ENCODE results near the gene PLPPR4.

PLPPR4 gene

DNA sequence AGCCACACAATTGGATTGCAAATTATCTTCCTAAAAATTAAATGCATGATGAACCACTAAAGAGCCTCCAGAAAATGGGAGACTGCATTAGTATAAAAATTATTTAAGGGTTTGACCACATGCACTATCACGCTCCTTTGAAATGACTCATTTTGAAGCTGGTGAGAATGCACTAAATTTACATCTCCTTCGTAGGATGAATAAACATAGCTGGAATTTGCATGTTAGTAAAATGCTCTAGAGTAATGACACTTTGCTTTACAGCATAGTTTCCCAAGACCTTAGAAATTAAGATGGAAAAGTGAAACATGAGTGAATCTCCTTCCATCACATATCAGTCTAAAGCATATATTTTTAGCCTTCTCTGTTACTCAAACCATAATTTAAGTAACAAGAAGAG, 2.4 kb downstream of the PLPPR4 start:
- H3K4me3 ChIP-seq (ENCODE audit: low read length) = no peak overlapping the region
- TF ChIP-seq, protein P1, sequence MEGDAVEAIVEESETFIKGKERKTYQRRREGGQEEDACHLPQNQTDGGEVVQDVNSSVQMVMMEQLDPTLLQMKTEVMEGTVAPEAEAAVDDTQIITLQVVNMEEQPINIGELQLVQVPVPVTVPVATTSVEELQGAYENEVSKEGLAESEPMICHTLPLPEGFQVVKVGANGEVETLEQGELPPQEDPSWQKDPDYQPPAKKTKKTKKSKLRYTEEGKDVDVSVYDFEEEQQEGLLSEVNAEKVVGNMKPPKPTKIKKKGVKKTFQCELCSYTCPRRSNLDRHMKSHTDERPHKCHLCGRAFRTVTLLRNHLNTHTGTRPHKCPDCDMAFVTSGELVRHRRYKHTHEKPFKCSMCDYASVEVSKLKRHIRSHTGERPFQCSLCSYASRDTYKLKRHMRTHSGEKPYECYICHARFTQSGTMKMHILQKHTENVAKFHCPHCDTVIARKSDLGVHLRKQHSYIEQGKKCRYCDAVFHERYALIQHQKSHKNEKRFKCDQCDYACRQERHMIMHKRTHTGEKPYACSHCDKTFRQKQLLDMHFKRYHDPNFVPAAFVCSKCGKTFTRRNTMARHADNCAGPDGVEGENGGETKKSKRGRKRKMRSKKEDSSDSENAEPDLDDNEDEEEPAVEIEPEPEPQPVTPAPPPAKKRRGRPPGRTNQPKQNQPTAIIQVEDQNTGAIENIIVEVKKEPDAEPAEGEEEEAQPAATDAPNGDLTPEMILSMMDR (IDR thresholded peaks at IDR 0.05; ENCODE audit: insufficient read depth, low read depth, low read length, missing control alignments) = no peak
- peak; percentile 7 for DNase-seq (ENCODE audit: low read depth)

DNA sequence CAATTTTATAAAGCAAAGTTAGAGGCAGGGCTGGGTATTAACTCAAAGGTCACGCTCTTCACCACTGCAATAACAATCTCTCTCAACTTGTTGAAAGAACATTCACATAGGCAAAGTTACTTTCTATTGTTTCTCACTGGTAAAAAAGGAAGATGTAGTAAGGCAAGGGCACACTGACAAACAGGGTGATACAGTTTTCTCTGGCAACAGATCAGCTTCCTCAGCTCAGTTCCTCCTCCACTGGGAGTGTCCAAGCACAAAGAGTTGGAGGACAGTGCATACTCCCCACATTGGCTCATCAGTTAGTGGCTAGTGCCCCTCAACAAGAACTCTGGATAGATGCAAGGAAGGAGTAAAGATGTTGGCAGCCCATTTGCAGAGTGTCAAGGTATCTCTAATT, 3.7 kb downstream of the PLPPR4 start:
- H3K4me3 ChIP-seq (ENCODE audit: low read length) = no peak overlapping the region
- DNase-seq (ENCODE audit: low read depth) = no peak
- TF ChIP-seq, protein P1 (IDR thresholded peaks at IDR 0.05; ENCODE audit: insufficient read depth, low read depth, low read length, missing control alignments) = no peak

DNA sequence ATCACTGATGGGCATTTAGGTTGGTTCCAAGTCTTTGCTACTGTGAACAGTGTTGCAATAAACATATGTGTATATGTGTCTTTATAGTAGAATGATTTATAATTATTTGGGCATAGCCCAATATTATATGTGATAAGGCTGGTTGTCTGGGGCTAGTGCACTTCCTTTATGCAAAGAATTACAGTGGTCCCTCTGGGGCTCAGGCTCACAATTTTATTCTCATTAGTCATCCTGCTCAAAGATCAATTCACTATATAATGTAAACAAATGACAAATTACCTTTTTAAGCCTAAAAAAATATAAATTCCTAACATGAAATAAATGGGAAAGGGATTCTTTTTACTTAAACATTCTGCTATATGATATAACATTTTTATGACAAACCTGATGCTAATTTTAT, 5.0 kb downstream of the PLPPR4 start:
- no peak overlapping the region for H3K4me3 ChIP-seq (ENCODE audit: low read length)
- DNase-seq (ENCODE audit: low read depth) = no peak
- TF ChIP-seq, protein P1 (IDR thresholded peaks at IDR 0.05; ENCODE audit: insufficient read depth, low read depth, low read length, missing control alignments) = no peak

DNA sequence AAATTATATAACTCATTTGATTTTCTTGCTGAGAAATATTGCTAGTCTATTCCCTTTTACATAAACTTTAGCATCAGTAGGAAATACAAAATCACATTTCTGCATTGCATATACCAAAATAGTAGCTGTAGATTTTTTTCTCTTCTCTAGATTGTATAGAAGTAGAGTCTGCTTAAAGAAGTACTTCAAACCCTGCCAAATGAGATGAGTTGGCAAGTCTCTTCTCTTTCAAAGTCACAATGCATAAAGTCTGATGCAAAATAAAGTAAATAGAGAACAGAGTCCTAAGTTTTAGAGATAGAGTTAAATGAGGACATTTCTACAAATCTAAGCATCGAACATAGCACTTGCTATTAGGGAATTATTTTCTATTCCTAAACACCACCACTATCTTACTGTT, 6.4 kb downstream of the PLPPR4 start:
- DNase-seq (ENCODE audit: low read depth) = no peak
- TF ChIP-seq, protein P1 (IDR thresholded peaks at IDR 0.05; ENCODE audit: insufficient read depth, low read depth, low read length, missing control alignments) = no peak
- no peak overlapping the region for H3K4me3 ChIP-seq (ENCODE audit: low read length)

DNA sequence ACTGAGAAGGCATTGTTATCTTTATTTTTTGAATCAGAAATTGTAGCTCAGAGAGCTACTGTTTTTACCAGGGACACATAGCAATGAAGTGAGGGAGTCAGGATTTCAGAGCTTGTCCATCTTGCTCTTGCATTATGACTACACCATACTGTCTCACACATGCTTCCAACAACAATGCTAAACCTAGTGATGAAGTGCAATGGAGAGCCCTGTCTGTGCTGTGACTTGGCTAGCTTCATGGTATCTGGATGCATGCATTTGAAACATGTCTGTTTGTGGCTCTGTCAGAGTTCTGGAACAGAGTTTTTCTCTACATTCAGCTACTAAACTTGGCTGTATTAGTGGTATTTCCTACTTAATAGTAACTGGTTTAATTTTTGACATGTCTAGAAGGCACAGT, 7.0 kb downstream of the PLPPR4 start:
- TF ChIP-seq, protein P1 (IDR thresholded peaks at IDR 0.05; ENCODE audit: insufficient read depth, low read depth, low read length, missing control alignments) = no peak
- DNase-seq (ENCODE audit: low read depth) = no peak

DNA sequence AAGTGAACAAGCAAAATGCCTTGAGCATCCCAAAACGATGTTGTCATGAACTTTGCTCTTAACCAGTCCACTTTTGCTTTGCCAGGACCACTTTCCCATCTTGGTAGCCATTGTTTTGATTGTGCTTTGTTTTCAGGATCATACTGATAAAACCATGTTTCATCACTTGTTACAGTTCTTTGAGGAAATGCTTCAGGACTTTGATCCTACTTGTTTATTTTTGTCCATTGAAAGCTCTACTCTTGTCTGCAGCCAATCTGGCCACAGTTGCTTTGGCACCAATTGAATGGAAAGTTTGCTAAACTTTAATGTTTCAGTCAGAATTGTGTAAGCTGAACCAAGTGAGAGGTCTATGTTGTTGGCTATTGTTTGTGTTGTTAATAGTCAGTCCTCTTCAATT, 12.8 kb downstream of the PLPPR4 start:
- H3K4me3 ChIP-seq (ENCODE audit: low read length) = no peak overlapping the region
- TF ChIP-seq, protein P1 (IDR thresholded peaks at IDR 0.05; ENCODE audit: insufficient read depth, low read depth, low read length, missing control alignments) = no peak
- no peak for DNase-seq (ENCODE audit: low read depth)

More for the DNA sequence above, 7.0 kb downstream of the PLPPR4 start:
- H3K4me3 ChIP-seq (ENCODE audit: low read length) = no peak overlapping the region

DNA sequence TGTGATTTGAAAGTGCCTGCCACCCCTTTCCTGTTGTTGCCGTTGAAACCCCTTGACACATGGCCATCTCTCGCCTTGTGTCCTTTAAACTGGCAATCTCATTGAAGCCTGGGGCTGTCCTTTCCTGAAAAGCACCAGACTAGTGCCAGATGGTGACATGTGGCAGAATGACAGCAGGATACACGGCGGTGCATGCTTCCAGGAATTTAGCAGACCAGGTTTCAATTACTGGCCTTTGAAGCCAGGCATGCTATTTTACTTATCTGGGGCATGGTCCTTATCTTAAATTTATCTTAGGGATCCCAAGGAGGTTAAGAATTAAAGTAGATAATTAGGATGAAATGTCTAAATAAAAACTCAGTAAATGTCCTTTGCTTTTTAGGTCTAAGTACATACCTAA, 15.2 kb downstream of the PLPPR4 start:
- H3K4me3 ChIP-seq (ENCODE audit: low read length) = no peak overlapping the region
- no peak for DNase-seq (ENCODE audit: low read depth)
- TF ChIP-seq, protein P1 (IDR thresholded peaks at IDR 0.05; ENCODE audit: insufficient read depth, low read depth, low read length, missing control alignments) = no peak

Measured in epithelial cell of esophagus (primary cell).